SHP77 (cell line): ENCODE results near the gene COIL.

ENCODE experiments used
- DNase-seq, 2 experiments: peaks; one replicate each; lab custom pipeline; 2025; lab: John Stamatoyannopoulos, UW

Gene COIL

DNA sequence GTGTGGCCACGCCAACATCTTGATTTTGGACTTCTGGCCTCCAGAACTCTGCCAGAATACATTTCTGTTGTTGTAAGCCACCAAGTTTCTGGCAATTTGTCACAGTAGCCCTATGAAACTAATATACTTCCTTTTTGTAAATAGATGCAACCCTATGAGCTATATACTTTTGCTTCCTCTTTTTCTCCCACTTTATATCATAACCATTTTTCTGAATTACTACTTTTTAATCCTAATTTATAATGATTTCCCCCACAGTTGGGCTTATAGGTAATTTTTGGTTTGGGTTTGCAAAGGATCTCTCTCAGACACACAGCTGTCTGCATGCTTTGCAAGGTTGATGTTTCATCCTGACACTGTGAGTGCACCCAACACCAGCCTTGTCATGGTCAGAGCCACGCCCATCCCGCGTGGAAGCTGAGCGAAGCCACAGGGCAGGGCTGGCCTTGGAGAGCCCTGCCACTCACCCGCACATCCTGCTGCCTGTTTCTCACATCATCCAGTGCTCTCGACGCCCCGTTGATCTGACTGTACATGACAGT is 52.8 kb downstream of the COIL start:
- DNase-seq: no peak

DNA sequence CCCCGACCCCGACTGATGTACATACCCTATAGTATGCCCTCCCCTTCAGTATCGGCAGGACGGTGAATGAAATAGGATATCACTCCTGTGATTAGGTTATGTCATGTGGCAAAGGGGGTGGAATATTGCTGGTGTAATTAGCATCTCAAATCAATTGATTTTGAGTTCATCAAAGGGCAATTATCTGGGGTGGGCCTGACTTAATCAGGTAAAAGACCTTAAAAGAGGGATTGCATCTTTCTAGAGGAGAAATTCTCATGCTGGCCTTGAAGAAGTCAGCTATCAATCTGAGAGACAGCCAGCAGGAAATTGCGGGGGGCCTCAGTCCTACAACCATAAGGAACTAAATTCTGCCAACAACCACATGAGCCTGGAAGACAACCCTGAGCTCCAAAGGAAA is 57.3 kb downstream of the COIL start:
- DNase-seq: no peak

DNA sequence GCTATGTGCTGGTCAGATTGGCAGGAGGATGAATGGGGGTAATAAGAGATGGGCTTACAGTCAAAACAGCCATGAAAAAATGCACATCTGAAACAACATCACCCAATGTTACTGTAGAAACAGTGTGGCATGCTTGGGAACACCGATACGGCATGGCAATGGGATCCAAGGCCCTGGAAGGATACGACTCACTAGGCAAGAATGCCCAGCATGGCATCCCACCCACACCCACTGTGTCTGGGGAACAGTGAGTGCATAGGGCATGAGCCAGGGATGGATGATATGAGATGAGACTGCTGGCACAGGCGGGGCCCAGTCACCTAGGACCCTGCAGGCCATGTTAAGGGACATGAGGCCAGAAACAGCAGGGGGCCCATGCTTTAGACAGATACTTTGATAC is 58.5 kb downstream of the COIL start:
- DNase-seq: no peak

DNA sequence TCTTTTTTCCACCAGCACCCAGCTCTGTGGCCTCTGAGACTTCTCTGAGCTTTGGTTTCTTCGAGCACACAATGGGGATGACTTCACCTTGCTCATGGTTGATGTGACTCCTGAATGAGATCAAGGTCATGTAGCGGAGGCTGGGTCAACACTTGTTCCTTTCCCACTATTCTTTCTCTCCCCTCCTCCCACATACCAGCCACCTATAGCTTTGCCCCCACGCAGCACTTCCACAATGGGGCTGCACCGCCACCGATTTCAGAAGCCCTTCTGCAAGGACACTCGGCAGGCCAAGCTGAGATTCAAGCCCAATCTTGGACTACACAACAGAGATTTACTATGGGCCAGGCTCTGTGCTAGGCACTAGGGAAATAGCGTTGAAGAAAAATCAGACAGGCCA is 61.4 kb downstream of the COIL start:
- DNase-seq: no peak

DNA sequence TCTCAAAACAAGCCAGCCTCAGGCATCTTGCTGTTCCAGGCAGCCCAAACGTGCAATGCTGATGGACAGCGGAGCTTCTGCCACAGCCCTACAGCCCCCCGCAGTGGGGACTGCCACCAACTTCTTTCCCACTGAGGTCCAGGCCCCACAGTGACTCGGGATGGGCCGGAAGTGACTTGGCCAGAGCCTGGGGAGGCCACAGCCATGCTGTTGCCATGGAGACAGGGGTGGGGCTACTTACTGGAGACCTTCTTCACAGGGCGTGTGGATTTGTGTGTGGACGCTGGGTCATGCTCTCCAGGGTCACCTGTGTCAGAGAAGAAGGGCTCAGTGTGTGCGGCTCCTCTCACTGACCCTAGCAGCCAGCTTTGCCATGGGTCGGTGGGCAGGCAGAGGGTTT is 62.0 kb downstream of the COIL start:
- DNase-seq: no peak

DNA sequence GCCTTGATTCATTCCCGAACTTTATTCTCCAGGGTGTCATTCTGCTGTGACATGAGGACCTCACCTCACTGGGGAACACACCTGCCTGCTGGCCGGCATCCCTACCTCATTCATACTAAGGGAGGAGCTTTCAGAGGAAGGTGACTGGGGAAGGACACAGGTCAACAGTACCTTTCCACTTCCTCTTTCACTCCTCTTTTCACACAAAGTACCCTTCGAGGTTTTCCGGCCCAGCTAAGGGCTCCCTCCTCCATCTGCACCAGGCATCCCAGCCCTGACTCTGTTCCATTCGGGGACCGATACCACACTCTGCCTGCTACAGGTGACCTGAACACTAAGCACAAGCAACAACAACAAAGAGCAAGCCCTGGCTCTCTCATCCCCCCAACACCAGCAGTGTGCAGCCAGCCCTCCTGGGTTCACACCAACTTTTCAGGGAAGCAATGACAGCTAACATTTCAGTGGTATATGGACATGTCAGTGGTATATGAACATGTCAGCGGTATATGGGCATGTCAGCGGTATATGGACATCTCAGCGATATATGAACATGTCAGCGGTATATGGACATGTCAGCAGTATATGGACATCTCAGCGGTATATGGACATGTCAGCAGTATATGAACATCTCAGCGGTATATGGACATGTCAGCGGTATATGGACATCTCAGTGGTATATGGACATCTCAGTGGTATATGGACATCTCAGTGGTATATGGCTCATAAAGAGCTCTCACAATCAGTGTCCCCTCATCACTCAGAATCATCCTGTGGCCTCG is 63.0 kb downstream of the COIL start:
- no peak for DNase-seq

DNA sequence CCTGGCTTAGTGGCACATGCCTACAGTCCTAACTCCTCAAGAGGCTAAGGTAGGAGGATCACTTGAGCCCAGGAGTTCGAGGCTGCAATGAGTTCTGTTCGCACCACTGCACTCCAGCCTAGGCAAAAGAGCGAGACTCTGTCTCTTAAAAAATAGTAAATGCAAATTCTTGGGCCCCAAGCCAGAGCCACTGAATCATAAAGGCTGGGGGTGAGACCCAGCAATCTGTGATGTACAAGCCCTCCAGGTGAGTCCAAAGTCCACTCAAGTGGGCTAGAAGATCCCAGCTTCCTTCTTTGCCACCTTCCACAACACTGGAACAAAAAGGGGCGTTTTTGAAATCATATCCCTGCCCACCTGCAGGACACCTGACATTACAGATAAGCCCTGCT is 63.9 kb downstream of the COIL start:
- DNase-seq: no peak

DNA sequence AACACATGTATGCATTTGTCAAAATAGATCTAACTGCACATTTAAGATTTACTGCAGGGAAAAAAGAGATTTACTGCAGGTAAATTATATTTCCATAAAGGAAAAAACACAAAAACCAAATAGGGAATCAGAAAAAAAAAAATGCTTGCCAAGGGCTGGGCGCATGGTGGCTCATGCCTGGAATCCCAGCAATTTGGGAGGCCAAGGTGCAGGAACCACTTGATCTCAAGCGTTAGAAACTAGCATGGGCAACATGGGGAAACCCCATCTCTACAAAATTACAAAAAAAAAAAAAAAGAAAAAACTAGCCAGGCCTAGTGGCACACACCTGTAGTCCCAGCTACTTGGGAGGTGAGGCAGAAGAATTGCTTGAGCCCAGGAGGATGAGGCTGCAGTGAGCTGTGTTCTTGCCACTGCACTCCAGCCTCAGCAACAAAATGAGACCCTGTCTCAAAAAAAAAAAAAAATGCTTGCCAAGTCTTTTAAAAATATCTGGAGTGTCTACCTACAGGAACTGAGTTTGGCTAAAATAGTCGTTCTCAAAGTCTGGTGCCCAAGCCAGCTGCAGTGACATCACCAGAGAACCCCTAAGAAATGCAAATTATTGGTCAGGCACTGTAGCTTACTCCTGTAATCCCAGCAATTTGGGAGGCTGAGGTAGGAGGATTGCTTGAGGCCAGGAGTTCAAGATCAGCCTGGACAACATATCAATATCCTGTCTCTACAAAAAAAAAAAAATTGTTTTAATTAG is 64.5 kb downstream of the COIL start:
- no peak for DNase-seq

DNA sequence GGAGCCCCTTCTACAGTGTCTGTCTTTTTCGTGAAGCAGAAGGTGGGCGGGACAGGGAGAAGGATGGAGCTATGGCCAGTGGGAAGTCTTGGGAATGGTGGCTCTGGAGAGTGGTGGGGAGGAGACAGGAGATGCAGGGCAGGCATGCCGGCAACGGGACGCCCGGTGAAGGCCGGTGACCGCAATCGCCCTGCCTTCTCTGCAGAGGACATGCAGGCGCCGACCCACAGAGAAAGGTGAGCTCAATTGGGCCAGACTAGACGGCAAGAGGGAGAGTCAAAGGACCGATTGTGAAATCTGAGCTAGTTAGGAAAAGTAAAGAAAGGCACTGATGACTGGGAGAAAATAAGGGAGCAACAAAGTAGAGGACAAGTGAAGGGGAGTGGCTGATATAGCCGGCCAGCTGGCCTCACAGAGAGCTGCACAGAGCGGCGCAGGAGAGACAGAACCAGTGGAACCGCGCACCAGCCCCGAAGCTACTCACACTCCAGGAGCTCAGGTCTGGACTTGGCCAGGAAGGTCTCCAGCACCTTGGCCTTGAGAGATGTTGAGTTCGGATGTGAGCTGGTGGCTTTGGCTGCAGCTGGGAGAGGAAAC is 65.9 kb downstream of the COIL start:
- DNase-seq: no peak

DNA sequence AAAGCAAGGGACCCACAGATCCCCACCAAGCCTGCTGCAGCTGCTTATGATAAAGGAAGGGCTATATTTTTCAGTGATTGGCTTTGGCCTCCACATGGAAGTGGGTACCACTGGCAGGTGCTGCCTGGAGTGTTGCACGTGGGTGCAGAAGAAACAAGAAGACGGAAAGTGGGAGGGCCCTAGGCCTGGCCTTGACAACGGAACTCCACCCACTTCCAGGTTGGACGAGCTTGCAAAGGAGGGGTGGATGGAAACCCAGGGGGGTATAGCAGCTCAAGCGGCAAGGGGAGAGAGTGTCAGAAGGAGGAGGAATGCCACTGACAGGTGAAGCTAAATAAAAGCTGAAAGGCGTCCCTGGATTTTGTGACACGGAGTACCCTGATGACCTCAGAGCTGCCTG is 67.3 kb downstream of the COIL start:
- no peak for DNase-seq

DNA sequence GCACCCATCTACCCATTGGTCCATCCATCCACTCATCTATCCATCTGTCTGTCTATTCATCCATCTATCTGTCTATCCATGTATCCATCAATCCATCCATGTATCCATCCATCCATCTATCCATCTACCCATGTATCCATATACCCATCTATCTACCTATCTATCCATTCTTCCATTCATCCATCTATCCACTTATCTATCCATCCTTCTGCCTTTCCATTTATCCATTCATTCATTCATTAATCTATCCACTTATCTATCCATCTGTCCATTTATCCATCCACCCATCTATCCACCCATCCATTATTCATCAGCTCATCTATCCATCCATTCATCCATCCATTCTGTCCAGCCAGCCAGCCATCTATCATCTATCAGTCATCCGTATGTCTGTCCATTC is 68.5 kb downstream of the COIL start:
- no peak for DNase-seq

DNA sequence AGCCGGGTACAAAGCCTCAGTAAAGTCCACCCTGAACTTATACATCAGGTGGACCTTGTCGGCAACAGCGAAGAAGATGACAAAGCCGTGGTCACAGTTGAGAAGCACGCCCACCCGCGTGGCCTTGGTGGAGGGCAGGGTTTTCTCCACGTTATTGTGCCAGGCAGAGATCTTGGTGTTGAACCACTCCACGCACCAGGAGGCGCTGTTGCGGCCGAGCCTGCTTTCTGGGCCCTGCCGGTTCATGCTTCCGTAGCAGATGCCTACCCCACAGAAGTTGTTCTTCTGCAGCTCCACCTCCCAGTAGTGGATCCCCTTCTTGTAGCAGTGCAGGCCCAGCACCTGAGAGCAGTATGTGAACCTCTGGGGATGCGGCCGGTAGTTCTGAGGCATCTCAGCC is 69.1 kb downstream of the COIL start:
- no peak for DNase-seq

DNA sequence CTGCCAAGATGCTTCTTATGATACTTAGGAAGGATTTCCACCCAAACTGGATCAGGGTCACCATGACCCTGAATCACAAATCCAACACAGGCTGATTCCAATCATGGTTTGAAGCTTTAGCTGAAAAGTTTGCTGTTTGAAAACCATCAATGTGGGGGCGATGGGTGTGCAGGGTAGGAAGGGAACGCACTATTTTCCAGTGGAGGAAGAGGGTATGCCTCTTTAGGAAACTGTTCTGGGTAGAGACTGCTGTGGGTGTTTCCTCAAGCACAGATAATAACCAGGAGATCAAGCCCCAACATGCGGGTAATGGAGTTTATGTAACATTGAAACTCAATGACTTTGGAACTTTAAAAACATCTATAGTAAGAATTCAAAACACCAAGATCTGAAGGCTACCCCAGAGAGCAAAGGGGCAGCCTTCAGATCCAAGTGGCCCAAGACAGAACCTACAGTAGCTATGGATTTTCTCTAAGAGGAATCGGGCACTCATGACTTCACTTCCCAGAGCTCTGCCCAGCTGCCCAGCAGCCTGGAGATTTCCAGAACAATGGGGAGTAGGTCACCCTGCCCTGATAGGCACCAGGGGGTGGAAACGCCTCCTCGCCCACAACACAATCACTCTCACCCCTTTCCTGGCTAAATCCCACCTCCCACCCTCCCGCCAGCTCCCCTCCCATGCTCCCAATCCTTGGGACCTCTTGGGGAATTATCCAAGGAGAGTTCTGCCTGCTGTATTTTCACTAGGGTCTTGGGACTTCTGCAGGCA is 69.8 kb downstream of the COIL start:
- DNase-seq: no peak

DNA sequence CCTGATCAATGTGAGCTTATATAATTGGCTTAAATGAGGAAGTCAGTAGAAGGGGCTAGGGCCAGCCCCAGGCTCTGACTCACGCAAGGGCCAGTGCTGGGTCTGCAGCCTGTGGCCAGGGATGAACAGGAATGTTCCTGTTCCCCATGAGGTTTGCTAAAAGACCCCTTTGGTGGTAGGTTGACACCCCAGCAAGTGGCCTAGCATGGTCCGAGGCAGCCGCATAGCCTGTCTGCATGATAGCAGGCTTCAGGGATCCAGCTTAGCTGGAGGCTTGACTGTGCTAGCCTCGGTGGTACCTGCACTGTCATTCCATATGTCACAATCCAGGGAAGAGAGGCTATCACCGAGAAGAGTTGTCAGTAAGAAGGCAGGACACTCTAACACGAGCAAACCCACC is 70.5 kb downstream of the COIL start:
- DNase-seq: no peak
